HepG2 (cell line): ENCODE results near the gene RREB1. TPM values are rescaled to one million over a fixed set of nuclear protein-coding genes. Genes with fewer than 3 reads are reported as not detected.

Experiments
- HINFP ChIP-seq: sonication (generic); formaldehyde crosslinking; IDR thresholded peaks from 2 replicates; pipeline ENCODE4 v1.4.0; 2020; ENCODE audit warnings: low read depth, mild to moderate bottlenecking, missing genetic modification reagents
- HOXA3 ChIP-seq: sonication (generic); formaldehyde crosslinking; IDR thresholded peaks from 2 replicates; pipeline ENCODE4 v1.5.0; 2020; ENCODE audit warnings: missing genetic modification reagents
- REST ChIP-seq, 2 experiments: IDR thresholded peaks; 2 replicates each; pipeline ENCODE4 v1.6.1; 2011 to 2012; ENCODE audit warnings: low read length in 2 of 2, borderline replicate concordance in 1 of 2, low read depth in 1 of 2, mild to moderate bottlenecking in 1 of 2, moderate library complexity in 1 of 2
- ZNF225 ChIP-seq: sonication (generic); formaldehyde crosslinking; IDR thresholded peaks from 2 replicates; pipeline ENCODE4 v1.4.0; 2020; ENCODE audit warnings: mild to moderate bottlenecking, missing genetic modification reagents
- ZNF281 ChIP-seq: sonication (generic); formaldehyde crosslinking; IDR thresholded peaks from 2 replicates; pipeline ENCODE4 v1.4.0; 2020; ENCODE audit warnings: missing genetic modification reagents, borderline replicate concordance
- ZNF318 ChIP-seq: sonication (generic); formaldehyde crosslinking; IDR thresholded peaks from 2 replicates; pipeline ENCODE4 v1.4.0; 2020; ENCODE audit warnings: mild to moderate bottlenecking, missing genetic modification reagents
- ZNF792 ChIP-seq: IDR thresholded peaks from 2 replicates; pipeline ENCODE4 v1.6.1; 2016
- polyA plus RNA-seq, 8 experiments: library from polyadenylated mRNA; depleted of rRNA in 3 of 8; stranded (reverse) in 7 of 8; unstranded in 1 of 8; fragments of >200 nt; fragmentation: Illumina TruSeq in 4 of 8; extraction: Trizol in 4 of 8; gene quantifications; 2 replicates each; pipeline versions ENCODE4 v1.2.1 to v1.2.3, GENCODE V29; 2011 to 2016; ENCODE audit warnings: low read depth in 4 of 8, missing spikeins in 1 of 8, mixed read lengths in 1 of 8; ENCODE audit not compliant: insufficient read depth in 1 of 8
- total RNA-seq, 5 experiments: library from RNA; depleted of rRNA; stranded (reverse); fragments of >200 nt; fragmentation: Illumina TruSeq; extraction: Trizol; gene quantifications; 2 replicates each; pipeline ENCODE4 v1.2.3, GENCODE V29; 2016; ENCODE audit warnings: low read depth in 1 of 5

Gene RREB1
- total and polyA plus RNA-seq, 2 of the 13 experiments (the other 11 are each of a cell fraction or from before 2014, with no cell fraction given), result 6.1 to 23.2 TPM

- TF ChIP-seq ZNF318 (CRISPR knock-in tag) (peak; percentile 67; the same call in 1 of the 2 replicates), ZNF281 (peak; percentile 12; the same call in 1 of the 2 replicates), ZNF792 (peak; percentile 27; the same call in 1 of the 2 replicates), HINFP (CRISPR knock-in tag) (no peak; the same call in 1 of the 2 replicates), REST (IDR thresholded peaks at IDR 0.05; ENCODE audit: borderline replicate concordance in 1 of 2, low read depth in 1 of 2, low read length in 2 of 2) (peak in 1 of 2 experiments; percentile 49; a peak in 1 of 4 replicates), ZNF225 (peak; percentile 33; the same call in 1 of the 2 replicates), HOXA3 (CRISPR knock-in tag) (peak; percentile 89)
These were observed 153.5 kb downstream of the RREB1 start (continued) for GRCh38 chr6:7261032-7261841.
